ENCODE data around the gene LNX2.

DNA sequence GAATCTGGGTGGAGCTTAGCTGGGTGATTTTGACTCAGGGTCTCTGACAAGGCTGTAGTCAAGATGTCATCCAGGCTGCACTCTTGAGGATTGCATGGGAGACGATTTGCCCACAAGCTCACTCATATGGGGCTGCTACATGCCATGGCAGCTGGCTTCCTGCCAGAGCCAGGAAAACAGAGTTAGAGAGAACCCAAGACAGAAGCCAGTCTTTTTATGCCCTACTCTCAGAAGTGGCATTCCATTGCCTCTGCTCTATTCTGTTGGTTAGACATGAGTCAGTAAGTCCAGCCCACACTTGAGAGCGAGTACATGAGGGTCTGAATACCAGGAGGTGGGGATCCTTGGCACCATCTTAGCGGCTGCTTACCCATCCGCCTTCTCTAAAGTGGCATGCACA is 10.8 kb upstream of the LNX2 start:
- TF ChIP-seq POLR2AphosphoS5 (IDR thresholded peaks at IDR 0.05; ENCODE audit: low read depth, low read length): no peak
- no peak for TF ChIP-seq TAF1 (IDR thresholded peaks at IDR 0.05; ENCODE audit: borderline replicate concordance, insufficient read depth, low read length)
- TF ChIP-seq SIN3A (IDR thresholded peaks at IDR 0.05; ENCODE audit: borderline replicate concordance, insufficient read depth, low read length): no peak
- TF ChIP-seq, protein P1, sequence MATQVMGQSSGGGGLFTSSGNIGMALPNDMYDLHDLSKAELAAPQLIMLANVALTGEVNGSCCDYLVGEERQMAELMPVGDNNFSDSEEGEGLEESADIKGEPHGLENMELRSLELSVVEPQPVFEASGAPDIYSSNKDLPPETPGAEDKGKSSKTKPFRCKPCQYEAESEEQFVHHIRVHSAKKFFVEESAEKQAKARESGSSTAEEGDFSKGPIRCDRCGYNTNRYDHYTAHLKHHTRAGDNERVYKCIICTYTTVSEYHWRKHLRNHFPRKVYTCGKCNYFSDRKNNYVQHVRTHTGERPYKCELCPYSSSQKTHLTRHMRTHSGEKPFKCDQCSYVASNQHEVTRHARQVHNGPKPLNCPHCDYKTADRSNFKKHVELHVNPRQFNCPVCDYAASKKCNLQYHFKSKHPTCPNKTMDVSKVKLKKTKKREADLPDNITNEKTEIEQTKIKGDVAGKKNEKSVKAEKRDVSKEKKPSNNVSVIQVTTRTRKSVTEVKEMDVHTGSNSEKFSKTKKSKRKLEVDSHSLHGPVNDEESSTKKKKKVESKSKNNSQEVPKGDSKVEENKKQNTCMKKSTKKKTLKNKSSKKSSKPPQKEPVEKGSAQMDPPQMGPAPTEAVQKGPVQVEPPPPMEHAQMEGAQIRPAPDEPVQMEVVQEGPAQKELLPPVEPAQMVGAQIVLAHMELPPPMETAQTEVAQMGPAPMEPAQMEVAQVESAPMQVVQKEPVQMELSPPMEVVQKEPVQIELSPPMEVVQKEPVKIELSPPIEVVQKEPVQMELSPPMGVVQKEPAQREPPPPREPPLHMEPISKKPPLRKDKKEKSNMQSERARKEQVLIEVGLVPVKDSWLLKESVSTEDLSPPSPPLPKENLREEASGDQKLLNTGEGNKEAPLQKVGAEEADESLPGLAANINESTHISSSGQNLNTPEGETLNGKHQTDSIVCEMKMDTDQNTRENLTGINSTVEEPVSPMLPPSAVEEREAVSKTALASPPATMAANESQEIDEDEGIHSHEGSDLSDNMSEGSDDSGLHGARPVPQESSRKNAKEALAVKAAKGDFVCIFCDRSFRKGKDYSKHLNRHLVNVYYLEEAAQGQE (IDR thresholded peaks at IDR 0.05; ENCODE audit: insufficient read depth in 1 of 2, low read depth in 2 of 2, low read length in 2 of 2): no peak
- no peak for TF ChIP-seq FOXP2 (optimal IDR thresholded peaks at IDR 0.05; ENCODE audit: borderline replicate concordance, extremely low read depth, extremely low read length, insufficient read depth)
